Prostate gland (tissue), 2 donors: Measurements from ENCODE around the gene DNAJB4. TPM values are rescaled to one million over a fixed set of nuclear protein-coding genes. Genes with fewer than 3 reads are reported as not detected.
A peak's percentile ranks its signal among the peaks of the same experiment; 100 is the strongest.

Source experiments
- DNase-seq: peaks from one replicate; pipeline ENCODE4 v3.0.0-alpha.2; 2019; ENCODE audit warnings: low spot score
- H3K27ac ChIP-seq, 2 donors: fragments of 200-600 bp; sonication (generic); 2 replicates each; pipeline ENCODE4 v1.5.1; 2017 to 2019
- H3K27me3 ChIP-seq: fragments of 200-600 bp; sonication (generic); replicated peaks from 2 replicates; pipeline ENCODE4 v1.5.1; 2019; ENCODE audit not compliant: insufficient read depth
- H3K36me3 ChIP-seq, 2 donors: fragments of 200-600 bp; sonication (generic); 1 replicate in 1 of 2; 2 replicates in 1 of 2; pipeline versions ENCODE4 v1.5.1 to v1.8.1; 2017 to 2019
- H3K4me1 ChIP-seq: fragments of 200-600 bp; sonication (generic); replicated peaks from 2 replicates; pipeline ENCODE4 v1.5.1; 2019
- H3K4me3 ChIP-seq, 2 donors: fragments of 200-600 bp; sonication (generic); 2 replicates each; pipeline ENCODE4 v1.5.1; 2017 to 2019
- H3K9me3 ChIP-seq: fragments of 200-600 bp; sonication (generic); 2 replicates; pipeline ENCODE4 v1.5.1; 2017
- CTCF ChIP-seq, 4 experiments: fragments of 200-600 bp in 2 of 4; fragments of 450-650 bp in 2 of 4; sonication (generic) in 2 of 4; IDR thresholded peaks; 1 replicate in 3 of 4; 2 replicates in 1 of 4; pipeline ENCODE4 v1.5.1; 2016 to 2019; ENCODE audit warnings: antibody characterized with exemption in 4 of 4, mild to moderate bottlenecking in 2 of 4, moderate library complexity in 2 of 4
- POLR2A ChIP-seq: fragments of 450-650 bp; IDR thresholded peaks from one replicate; pipeline ENCODE4 v1.6.1; 2016; ENCODE audit warnings: antibody characterized with exemption, mild to moderate bottlenecking
- POLR2AphosphoS5 ChIP-seq: sonication (generic); formaldehyde crosslinking; IDR thresholded peaks from one replicate; pipeline ENCODE4 v1.6.1; 2017; ENCODE audit warnings: antibody characterized with exemption
- WGBS: methylation state at CpG from one replicate; pipeline ENCODE4 v1.1.5; 2018; 5-methylcytosine and 5-hydroxymethylcytosine counted together
- intact Hi-C: fragments of 100-400 bp; cut with DNase I; formaldehyde crosslinking; loops from one replicate; pipeline ENCODE4 v1.14.2; 2022
- total RNA-seq, 2 donors: library from RNA; depleted of rRNA; stranded (reverse); fragments of >200 nt; gene quantifications; one replicate each; pipeline ENCODE4 v1.1.0, GENCODE V29; 2016

DNAJB4 gene
- total RNA-seq, 2 donors from 2014 or later: 15.8 to 22.8 TPM

- TF ChIP-seq POLR2A (no peak), POLR2AphosphoS5 (peak; percentile 67), CTCF (IDR thresholded peaks at IDR 0.05) (no peak)
- H3K4me3 ChIP-seq: peak overlapping the region; percentile 33 to 35
Measured at GRCh38 chr1:78005755-78006154, 1.0 kb downstream of the DNAJB4 start.

GRCh38 chr1:78006521-78006920 lies 1.8 kb downstream of the DNAJB4 start:
- intact Hi-C loops: no loop called here
- peak overlapping the region in 1 of 2 donors; percentile 35 for H3K4me3 ChIP-seq
- no peaks in the 10 kb centered on the region for H3K36me3 ChIP-seq
- peak overlapping the region; percentile 83 to 87 for H3K27ac ChIP-seq
- no peak for TF ChIP-seq POLR2A
- no peak for TF ChIP-seq CTCF (IDR thresholded peaks at IDR 0.05)
- TF ChIP-seq POLR2AphosphoS5: no peak
- DNase-seq: no peak
- H3K4me1 ChIP-seq: no peaks in the 10 kb centered on the region
- H3K27me3 ChIP-seq: no peaks in the 10 kb centered on the region
- H3K9me3 ChIP-seq: no peaks in the 10 kb centered on the region

More at GRCh38 chr1:78005755-78006154, 1.0 kb downstream of the DNAJB4 start:
- intact Hi-C loops: no loop called here
- Histone ChIP-seq H3K27ac (peak overlapping the region; percentile 83 to 87), H3K36me3 (no peaks in the 10 kb centered on the region), H3K9me3 (no peaks in the 10 kb centered on the region), H3K4me1 (no peaks in the 10 kb centered on the region), H3K27me3 (no peaks in the 10 kb centered on the region)
- WGBS: 4% methylated on average over 1 of the region's 1 CpG
- DNase-seq: peak; percentile 35

- Histone ChIP-seq H3K27ac (no peak overlapping the region), H3K4me3 (no peak overlapping the region), H3K36me3 (no peaks in the 10 kb centered on the region), H3K4me1 (no peaks in the 10 kb centered on the region), H3K27me3 (no peaks in the 10 kb centered on the region), H3K9me3 (no peaks in the 10 kb centered on the region)
- WGBS: 90% methylated on average over 4 of the region's 4 CpGs
- intact Hi-C loops: no loop called here
- DNase-seq: no peak
- TF ChIP-seq CTCF (IDR thresholded peaks at IDR 0.05): no peak
- no peak for TF ChIP-seq POLR2AphosphoS5
- no peak for TF ChIP-seq POLR2A
Measured at GRCh38 chr1:78007677-78008341, 3.1 kb downstream of the DNAJB4 start.

GRCh38 chr1:78009276-78009675 lies 4.5 kb downstream of the DNAJB4 start:
- Histone ChIP-seq H3K27me3 (no peaks in the 10 kb centered on the region), H3K4me1 (no peaks in the 10 kb centered on the region), H3K27ac (no peak overlapping the region), H3K4me3 (no peak overlapping the region), H3K9me3 (no peaks in the 10 kb centered on the region), H3K36me3 (no peaks in the 10 kb centered on the region)
- intact Hi-C loops: no loop called here
- no peak for TF ChIP-seq POLR2A
- no peak for TF ChIP-seq CTCF (IDR thresholded peaks at IDR 0.05)
- no peak for TF ChIP-seq POLR2AphosphoS5
- WGBS: 91% methylated on average over 3 of the region's 3 CpGs
- no peak for DNase-seq

- Histone ChIP-seq H3K27ac (no peak overlapping the region), H3K4me1 (no peaks in the 10 kb centered on the region), H3K9me3 (no peaks in the 10 kb centered on the region), H3K4me3 (no peak overlapping the region), H3K36me3 (no peaks in the 10 kb centered on the region), H3K27me3 (no peaks in the 10 kb centered on the region)
- 71% methylated on average over 3 of the region's 3 CpGs for WGBS
- intact Hi-C loops: no loop called here
- no peak for DNase-seq
- TF ChIP-seq CTCF (IDR thresholded peaks at IDR 0.05): no peak
Measured at GRCh38 chr1:78009836-78010235, 5.1 kb downstream of the DNAJB4 start.
